NCI-H82 (cell line): ENCODE data around the gene LMO3.

Source experiments
- DNase-seq: peaks from one replicate; lab custom pipeline; 2025; lab: John Stamatoyannopoulos, UW

Gene LMO3

DNA sequence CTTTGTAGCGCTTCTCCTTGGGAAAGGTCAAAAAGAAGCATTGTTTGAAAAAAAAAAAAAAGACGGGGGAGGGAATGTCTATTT, at the start of gene LMO3:
Gene LMO3 (minus strand): TSS at position 46 of the 84 bp plus-strand sequence. CDS start 5,302 bp downstream, outside the sequence.
- no peak for DNase-seq

DNA sequence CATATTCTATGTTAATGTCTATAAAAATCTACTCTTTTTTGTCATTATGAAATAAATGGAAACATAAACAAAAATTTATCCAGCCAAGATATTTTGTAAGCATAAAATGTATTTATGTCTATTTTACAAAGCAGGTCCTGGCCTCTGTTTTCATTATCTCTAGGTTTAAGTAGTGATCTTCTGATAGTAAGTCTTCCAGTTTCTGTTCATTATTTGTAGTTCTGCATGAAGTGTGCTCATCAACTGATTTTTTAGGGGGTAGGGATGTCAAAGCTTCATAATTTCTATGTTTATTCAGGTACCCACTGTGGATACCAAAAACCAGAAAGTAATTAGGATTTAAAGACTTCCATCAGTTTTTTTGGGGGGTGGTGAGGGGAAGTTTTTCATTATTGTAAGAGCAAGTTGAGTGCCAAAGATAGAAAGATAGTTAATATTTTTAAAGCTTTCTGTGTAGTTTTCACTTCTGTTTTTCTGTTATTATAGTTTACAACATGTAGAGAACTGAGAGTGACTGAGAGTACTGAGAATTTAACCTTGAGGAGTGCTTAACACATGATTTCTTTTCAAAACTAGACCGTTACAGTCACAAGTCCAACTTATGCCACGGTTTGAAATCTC, 30.6 kb upstream of the LMO3 start:
- DNase-seq: no peak

DNA sequence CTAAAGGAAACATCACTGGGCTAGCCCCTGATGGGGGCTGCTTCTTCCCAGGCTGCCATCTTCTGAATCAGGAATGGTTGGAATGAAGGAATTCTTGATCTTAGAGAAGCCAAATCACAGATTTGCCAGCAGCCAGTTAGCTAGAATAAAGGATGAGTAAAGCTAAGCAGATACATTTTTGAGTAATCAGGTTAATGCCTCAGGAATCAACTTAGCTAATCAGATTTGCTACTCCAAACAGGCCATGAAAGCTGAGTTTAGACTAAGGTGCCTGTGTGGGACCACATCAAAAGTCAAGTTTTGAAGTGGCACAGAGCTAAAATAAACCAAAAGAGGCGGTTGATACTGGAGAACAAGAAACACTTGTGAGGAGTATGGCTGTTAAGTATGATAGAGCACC, 28.8 kb upstream of the LMO3 start:
- peak; percentile 77 for DNase-seq

DNA sequence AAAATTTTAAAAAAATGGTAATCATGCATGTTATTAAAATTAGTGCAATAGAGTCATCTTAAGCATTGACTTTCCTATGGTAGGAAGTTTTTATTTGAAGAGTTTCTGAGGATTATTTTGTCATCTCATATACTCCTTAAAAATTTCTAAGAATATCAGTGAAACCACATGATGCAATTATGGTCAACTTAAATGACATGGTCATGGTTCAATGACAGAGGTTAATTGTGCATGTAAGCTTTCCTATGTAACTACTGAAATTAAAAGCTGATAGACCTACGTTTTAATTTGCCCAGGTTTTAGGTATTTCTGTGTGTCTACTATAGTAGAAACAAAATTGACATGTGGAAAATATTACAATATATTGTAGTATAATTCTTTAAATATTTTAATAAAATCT, 21.0 kb upstream of the LMO3 start:
- no peak for DNase-seq

DNA sequence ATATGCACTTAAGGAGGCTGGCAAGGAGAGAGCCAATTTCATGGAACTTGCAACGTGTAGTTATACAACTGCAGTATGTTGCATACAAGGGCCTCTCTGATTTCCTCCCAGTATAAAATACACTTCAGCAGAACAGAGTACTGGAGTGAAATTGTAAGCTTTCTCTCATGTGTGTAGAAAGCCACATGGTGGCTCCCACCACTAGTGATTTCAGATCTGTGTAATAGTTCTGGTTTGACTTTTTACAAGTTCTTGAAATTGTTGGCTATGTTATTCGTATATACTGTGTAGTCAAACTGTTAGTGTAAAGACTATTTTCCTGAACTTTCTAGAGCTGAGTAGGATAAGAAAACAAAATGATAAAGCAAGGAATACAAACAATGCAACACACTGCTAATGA, 16.4 kb upstream of the LMO3 start:
- DNase-seq: peak; percentile 28

DNA sequence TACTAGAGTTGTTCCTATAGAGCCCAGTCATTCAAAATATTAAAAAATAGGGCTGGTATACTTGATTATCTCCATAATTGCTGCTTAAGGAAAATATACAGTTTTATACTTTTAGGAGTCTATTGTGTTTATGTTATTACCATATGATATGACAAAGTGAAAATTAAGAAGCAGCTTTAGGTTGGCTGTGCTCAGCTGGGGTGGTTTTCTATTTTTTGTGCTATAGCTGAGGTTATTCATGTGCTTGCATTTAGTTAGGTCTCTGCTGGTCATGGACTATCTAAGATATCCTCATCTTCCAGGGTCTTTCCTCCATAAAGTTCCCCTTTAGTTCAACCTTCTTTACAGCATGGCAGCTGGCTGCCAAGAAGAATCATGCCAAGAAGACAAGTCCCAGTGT, 13.6 kb upstream of the LMO3 start:
- no peak for DNase-seq

DNA sequence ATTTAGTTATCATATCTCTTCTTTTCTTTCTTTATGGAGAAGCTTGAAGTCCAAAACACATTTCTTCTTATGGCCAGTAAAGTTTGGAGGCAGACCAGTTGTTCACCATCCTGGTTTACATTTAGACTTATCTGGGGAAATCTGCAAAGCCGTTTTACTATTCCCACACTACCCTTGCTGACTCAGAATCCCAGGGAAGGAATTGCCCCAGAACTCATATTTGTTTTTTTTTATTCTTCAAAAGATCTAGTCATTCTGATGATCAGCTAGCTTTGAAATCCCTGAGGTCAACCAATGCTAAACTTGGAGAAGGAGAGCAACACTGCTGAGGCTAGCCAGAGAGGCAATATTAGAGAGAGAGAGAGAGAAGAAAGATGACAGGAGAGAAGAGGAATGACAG, 12.3 kb upstream of the LMO3 start:
- DNase-seq: no peak

DNA sequence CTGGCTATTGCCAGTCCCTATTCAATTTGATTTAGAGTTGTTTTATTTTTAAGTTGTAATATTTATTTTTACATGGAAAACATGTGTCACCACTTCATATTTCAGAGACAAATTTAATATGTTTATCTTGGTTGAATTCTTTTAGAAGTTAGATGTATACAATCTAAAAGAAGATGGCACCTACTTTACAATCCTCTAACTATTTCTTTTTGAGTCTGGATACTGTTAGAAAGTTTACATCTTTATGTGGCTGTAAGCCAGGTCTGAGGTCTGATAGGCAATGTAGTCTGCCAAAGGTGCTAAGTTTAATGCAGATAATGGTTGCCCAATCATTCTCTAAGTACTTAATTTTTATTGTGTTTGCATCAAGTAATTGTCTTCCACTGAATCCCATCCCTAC, 7.2 kb upstream of the LMO3 start:
- no peak for DNase-seq

DNA sequence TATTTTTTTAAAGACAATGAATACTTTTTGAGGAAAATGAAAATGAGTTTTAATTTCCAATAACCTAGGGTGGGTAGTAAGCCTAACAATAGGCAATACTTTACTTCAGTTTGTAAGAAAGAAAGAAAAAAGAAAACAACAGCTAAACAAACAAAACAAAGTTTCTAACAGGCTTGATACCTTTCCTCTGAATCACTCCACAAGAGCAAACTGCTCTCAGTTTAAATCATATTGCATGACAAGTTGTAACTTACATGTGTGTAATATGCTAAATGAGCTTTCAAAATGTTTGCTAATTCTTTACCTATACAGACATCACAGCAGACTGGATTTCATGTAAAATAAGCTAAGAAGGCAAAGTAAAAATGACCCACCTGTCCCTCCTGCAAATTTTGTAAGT, 6.7 kb upstream of the LMO3 start:
- DNase-seq: no peak

DNA sequence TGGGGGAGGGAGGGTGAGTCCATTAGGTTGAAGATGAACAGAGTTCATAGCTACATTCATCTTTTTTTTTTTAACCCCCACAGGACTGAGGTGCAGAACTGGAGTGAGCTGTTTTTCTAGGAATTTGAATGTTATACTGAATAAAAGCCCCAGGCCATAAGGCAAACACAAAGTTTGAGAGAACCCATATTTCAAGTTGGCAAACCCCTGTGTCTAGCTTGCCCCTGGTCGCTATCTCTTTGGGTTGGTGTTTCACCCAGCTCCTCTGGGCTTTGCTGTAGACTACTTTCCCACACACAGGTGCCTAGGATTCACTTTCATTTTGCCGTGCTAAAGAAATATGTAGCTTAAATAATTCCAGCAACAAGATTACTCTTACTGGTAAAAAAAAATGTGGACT, 5.2 kb upstream of the LMO3 start:
- DNase-seq: no peak

DNA sequence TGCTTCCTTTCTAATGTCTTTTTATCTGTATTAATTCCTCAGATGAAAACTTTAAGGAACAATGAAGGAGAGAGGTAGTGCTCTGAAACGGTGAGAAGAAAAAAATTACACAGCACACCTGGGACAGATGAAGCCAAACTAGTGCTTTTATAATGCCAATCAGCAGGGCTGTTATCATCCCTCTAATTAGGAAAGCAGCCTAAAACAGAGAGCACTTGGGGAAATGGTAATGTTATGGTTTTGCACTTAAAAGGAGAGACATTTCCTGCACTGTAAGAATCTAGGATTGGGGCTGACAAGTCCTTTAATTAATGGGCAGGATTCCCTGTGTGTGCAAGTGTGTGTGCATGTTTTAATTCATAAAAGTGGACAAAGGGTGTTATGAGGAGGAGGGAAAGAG, 4.8 kb upstream of the LMO3 start:
- no peak for DNase-seq

DNA sequence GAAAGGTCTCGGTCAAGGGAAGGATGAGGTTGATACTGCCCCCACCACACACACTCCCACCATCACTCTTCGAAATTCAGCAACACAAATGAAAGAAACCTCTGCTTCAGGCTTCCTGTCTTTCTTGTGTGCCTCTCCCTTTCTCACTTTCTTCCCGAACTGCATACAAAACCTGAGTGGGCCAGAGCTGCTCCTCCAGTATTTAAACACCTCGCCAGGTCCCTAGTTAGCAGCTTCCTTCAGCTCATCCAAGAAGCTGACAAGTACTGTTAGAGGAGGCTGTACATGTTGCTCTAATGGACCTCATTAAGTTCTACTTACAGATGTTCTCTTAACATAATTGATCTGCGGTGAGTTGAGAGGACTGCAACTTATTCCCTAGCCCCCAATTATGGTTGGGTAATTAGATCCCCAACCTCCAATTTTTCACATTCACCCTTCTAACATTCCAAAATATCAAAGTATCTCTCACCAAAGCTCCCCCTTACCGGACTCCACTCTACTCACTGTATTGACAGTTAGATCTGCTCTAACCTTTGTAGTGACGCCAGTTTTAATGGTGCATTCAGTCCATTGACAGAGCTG, 4.1 kb upstream of the LMO3 start:
- DNase-seq: peak; percentile 12

DNA sequence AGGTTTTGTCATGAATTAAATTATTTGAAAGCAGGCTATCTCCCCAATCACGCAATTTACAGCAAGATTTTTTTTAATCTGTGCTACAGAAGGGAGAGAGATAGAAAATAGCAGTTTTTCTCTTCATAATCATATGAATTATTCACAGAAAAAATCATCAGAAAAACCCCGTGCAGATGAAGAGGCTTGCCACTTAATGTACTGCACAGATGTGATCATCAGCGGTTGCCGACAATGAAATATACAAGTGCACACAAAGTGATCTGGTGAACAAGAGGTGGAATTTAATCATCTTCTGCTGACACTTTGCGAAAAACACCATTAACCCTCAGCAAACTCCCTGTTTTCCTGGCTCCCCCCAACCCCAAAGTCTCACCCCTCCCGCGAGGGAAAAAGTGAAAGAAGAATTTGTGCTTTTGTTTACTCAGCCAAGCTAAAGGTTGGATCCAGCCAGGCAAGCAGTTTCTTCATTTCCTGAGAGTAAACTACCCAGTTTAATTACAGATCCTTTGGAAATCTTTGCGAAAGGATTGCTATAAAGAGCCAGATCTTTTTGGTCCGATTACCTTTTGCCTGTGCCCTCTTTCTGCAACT, 3.1 kb upstream of the LMO3 start:
- DNase-seq: peak; percentile 30

DNA sequence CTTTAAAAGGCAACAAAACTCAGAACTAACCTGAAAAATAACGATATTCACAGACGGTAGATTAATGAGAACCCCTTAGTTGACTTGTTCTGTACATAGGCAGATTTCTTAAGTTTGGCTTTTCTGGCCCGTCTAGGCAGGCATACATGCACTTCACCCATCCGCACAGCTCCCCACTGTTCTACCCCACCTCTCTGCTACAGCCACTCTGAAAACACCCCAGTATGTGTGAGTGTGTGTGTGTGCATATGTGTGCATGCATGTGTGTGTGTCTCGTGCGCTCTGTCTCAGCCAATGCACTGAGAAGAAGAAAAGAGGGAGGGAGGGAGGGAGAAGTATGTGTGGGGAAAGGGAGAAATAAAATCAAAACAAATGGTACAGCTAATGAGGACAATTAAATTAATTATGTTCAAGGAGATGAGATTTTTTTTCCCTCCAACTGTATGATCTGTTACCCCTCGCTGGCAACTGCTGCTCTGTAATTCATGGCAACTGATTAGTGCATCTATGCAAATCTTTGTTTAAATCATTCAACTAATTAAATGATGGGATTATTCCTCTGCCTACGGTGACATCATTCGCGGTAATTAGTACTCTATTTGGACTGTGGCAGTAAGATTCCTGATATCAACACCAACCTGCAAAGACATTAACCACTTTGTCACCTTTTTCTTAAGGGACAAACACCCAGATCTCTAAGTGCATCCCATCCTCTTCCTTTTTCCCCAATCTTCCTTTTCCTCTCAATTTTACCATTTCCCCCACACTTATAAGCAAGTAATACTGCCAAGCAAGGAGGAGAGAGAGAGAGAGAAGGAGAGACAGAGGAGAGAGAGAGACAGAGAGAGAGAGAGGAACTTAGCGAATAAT, 2.2 kb upstream of the LMO3 start:
- DNase-seq: peak; percentile 77

DNA sequence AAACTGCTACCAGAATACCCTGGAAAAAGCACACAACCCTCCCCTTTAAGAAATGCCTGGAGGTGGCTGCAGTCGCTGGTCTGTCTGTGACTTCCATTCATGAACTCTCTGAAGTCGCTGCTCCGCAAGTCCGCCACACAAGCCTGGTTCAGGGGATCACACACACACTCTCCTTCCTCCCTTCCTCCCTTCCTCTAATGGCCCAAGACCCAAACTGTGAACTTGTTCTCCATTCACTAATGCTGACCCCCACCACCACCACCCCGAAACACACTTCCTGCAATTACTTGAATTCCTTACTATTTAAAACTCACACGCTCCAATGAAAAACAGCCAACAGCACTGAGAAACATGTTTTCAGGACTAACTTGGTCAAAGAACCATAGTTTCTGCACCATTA, 1.0 kb upstream of the LMO3 start:
- peak; percentile 20 for DNase-seq

DNA sequence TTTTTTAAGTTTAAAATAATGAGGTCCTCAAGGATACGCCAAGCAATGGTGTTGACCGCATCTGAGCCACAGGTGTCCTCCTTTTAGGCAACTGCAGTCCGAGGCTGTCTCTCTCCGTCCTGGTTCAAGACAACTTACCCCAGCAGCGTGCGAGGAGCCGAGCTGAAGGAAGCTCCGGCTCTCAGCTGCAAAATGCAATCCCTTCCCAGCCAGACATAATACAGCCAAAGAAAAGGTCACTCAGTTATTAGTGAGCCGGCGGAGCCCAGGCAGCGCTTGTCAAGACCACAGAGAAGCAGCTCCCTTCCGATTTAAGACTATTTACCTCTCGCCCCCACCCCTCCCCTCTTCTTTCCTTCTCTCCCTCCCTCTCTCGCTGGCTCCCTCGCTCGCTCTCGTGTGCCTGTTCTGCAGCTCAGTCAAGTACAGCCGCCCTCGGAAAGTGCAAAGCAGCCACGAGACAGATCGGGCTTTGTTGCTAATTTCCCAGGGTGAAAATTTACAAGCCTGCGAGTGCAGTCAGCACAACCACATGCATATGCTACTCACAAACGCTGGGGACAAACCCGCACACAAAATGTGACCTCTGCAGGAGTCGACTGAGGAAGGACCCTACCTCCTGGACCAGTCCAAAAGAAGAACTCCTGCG, 363 bp upstream of the LMO3 start:
- peak; percentile 81 for DNase-seq

DNA sequence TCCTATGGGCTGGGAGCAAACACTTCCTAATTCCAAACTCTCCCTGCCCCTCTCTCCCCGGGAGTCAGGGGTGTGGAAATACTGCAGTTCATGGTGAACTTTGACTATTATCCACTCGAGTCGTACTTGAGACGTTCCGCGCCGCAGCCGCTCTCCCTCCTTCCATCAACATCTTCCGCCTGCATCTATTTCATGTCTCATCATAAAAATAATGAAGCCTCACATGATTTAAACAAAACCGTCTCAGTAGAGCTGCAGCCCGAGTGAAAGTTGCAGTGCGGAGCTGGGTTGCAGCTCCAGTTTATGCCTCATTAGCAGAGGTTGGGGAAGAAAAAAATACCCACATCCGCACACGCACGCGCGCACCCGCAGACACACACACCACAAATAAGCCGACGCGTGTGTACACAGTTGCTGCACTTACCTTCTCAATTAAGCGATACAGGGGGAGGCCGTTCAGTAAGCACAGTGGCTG, 283 bp downstream of the LMO3 start:
- peak; percentile 61 for DNase-seq

DNA sequence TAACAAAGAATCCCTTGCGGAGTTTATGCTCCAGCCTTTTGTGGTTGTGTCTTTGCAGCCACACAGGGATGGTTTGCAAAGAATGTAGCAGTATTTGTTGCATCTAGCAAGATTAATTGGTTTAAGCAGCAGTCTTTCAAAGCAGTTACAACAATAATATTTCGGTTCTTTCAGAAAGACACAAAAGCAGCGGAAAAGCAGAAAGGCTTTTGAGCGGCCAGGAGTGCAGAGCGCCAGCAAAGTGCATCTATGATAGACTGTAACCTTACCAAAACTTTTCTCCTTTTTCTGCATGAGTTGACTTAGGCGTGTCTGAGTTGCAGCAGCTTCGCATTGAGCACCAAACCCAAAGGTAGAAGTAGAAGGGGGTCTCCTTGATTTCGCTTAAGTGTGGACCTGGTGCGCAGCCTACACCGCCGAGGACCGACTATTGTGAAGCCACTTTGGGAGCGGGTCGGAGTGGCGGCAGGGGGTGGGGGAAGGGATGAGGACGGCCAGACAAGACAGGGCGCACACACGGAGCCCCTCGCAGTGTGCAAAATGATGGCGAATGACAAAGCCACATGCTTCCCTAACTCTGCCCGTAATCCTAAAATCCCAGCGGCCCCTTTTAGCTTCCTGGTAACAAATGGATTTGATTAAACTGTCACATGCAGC, 1.2 kb downstream of the LMO3 start:
- DNase-seq: no peak

DNA sequence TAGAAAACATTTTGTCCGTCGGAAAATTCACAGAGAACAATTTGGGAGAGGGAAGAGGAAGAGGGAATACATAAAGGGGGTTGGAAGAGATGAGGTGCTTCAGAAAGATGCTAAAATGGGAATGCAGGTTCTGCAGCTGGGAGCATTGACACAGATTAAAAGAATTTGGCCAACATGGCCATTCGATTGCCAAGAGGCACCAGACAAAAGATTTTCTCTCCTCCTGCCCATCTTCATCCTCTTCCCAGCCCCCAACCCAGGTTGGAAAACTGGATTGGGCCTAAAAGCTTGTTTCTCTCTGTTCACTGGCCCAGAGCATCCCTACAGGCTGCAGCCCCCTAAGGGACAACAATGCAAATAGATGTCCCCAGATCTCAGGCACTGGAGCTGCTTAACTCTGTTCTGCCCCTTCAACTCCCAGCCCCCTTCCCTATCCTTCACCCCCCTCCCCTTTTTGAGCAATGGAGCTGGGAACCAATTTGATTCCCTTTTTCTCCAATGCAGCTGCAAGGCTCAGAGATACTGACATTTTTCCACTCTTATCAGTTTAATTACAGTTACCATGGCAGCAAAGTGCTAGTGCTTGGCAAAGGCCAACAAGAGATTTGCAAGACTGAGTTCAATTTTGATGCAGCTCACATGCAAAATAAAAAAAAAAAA, 1.9 kb downstream of the LMO3 start:
- peak; percentile 23 for DNase-seq

DNA sequence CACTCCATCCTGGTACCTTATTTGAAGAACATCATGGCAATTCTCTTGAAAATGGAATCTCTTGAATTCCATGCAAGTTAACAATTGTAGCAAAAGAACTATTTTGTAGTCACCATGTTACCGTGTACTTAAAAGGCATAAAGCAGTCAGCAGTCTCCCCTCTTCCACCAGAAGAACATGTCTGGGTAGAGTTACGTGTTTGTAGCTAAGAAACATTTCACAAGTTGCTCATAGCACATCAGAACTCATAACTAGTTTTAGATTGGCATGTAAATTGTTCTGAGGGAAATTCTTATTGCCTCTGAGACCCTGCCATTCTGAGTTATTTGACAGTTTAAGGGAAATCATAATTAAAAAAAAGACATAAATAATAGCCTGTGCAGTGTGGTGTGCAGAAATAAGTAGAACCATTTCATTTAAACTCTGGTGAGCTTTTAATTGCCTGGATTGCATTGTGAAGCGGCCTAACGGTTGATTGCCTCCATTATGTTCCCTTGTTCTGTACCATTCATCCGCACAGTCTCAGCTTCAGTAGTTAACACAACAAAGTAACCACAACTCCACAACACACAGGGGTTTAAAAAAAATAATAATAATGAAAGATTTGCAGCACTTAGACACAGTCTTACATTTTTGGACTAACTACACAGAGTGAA, 2.6 kb downstream of the LMO3 start:
- DNase-seq: no peak

DNA sequence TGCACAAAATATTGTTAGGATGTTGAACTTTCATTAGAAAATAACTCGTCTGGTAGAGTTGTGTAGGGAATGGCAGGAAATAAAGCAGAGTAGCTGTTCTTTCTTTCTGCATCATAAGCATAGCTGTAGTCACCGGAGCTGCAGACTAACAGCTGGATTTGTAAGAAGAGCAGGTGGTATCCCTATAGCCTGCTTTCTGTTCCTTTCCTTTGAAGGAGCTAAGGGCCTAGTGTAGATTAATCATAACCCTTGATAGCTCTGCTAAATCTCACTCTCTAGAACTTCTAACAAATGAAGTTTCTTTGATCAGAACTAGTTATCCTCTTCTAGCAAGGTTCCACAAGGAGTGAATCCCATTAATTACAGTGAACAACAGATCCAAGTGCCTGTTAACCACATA, 3.5 kb downstream of the LMO3 start:
- peak; percentile 21 for DNase-seq
